GM12891 (cell line): ENCODE data around the gene SLC16A3.

Experiments used
- DNase-seq: peaks from one replicate; pipeline ENCODE4 v3.0.0; 2011; ENCODE audit warnings: low spot score; ENCODE audit not compliant: insufficient read length
- FAIRE-seq: peaks from 2 replicates; lab custom pipeline; 2011; peaks lifted over from hg19 to GRCh38; lab: Jason Lieb, UNC
- PAX5 ChIP-seq: IDR thresholded peaks from 2 replicates; pipeline ENCODE4 v1.6.1; 2011; ENCODE audit warnings: low read length, moderate library complexity, mild to moderate bottlenecking; ENCODE audit not compliant: insufficient read depth, severe bottlenecking
- POLR2A ChIP-seq: IDR thresholded peaks from 2 replicates; pipeline ENCODE4 v1.6.1; 2011; ENCODE audit warnings: low read depth, low read length, control low read depth
- POLR2AphosphoS5 ChIP-seq: IDR thresholded peaks from 2 replicates; pipeline ENCODE4 v1.6.1; 2011; ENCODE audit warnings: low read depth, low read length, control low read depth
- POU2F2 ChIP-seq: IDR thresholded peaks from 2 replicates; pipeline ENCODE4 v1.6.1; 2011; ENCODE audit warnings: low read depth, mild to moderate bottlenecking, control low read depth, low read length, moderate library complexity
- SPI1 ChIP-seq: IDR thresholded peaks from 2 replicates; pipeline ENCODE4 v1.6.1; 2011; ENCODE audit warnings: low read depth, low read length, control low read depth
- TAF1 ChIP-seq: IDR thresholded peaks from 2 replicates; pipeline ENCODE4 v1.6.1; 2011; ENCODE audit warnings: low read depth, low read length, control low read depth

SLC16A3 gene

GRCh38 chr17:82275326-82275725 is 46.5 kb downstream of the SLC16A3 start:
- FAIRE-seq (no peak), DNase-seq (no peak)
- no peak for TF ChIP-seq POLR2A
- TF ChIP-seq SPI1, result no peak

GRCh38 chr17:82276938-82277337 is 48.1 kb downstream of the SLC16A3 start:
- FAIRE-seq (no peak), DNase-seq (no peak)
- no peak for TF ChIP-seq POLR2A
- TF ChIP-seq TAF1, result no peak
- no peak for TF ChIP-seq SPI1
- no peak for TF ChIP-seq PAX5
- no peak for TF ChIP-seq POLR2AphosphoS5
- no peak for TF ChIP-seq POU2F2

GRCh38 chr17:82277851-82278250 is 49.0 kb downstream of the SLC16A3 start:
- no peak for TF ChIP-seq POU2F2
- TF ChIP-seq PAX5, result no peak
- TF ChIP-seq SPI1, result no peak
- TF ChIP-seq POLR2AphosphoS5, result no peak
- TF ChIP-seq TAF1, result no peak
- no peak for TF ChIP-seq POLR2A
- FAIRE-seq (no peak), DNase-seq (no peak)

- no peak for DNase-seq
- peak; percentile 57 for FAIRE-seq
- no peak for TF ChIP-seq PAX5
- no peak for TF ChIP-seq POLR2AphosphoS5
- no peak for TF ChIP-seq SPI1
- TF ChIP-seq POU2F2, result no peak
Observed at GRCh38 chr17:82278308-82278707, 49.5 kb downstream of the SLC16A3 start.

- TF ChIP-seq POLR2A (no peak), POU2F2 (no peak), SPI1 (no peak), POLR2AphosphoS5 (no peak)
- FAIRE-seq (no peak), DNase-seq (no peak)
Observed at GRCh38 chr17:82278786-82279391, 50.0 kb downstream of the SLC16A3 start.

GRCh38 chr17:82280537-82280936 is 51.7 kb downstream of the SLC16A3 start:
- TF ChIP-seq POLR2AphosphoS5 (no peak), PAX5 (no peak), POLR2A (no peak), SPI1 (no peak), POU2F2 (no peak), TAF1 (no peak)
- DNase-seq (no peak), FAIRE-seq (no peak)

- DNase-seq, result no peak
- FAIRE-seq, result no peak
- TF ChIP-seq SPI1, result no peak
Observed at GRCh38 chr17:82281076-82281475, 52.2 kb downstream of the SLC16A3 start.

- TF ChIP-seq POLR2A (no peak), TAF1 (no peak), SPI1 (no peak), PAX5 (no peak), POLR2AphosphoS5 (no peak), POU2F2 (no peak)
- FAIRE-seq, result peak; percentile 79
- DNase-seq, result no peak
Observed at GRCh38 chr17:82281502-82282238, 52.8 kb downstream of the SLC16A3 start.

GRCh38 chr17:82282239-82283207 is 53.7 kb downstream of the SLC16A3 start:
- no peak for TF ChIP-seq PAX5
- TF ChIP-seq SPI1, result no peak
- TF ChIP-seq POU2F2, result no peak
- TF ChIP-seq POLR2AphosphoS5, result no peak
- no peak for TF ChIP-seq TAF1
- no peak for TF ChIP-seq POLR2A
- no peak for DNase-seq
- FAIRE-seq, result no peak

- no peak for FAIRE-seq
Observed at GRCh38 chr17:82283208-82283749, 54.4 kb downstream of the SLC16A3 start.

More at GRCh38 chr17:82283208-82283749, 54.4 kb downstream of the SLC16A3 start:
- no peak for DNase-seq
- no peak for TF ChIP-seq SPI1
- no peak for TF ChIP-seq POU2F2
- no peak for TF ChIP-seq POLR2AphosphoS5
- TF ChIP-seq PAX5, result no peak
- TF ChIP-seq POLR2A, result no peak
- no peak for TF ChIP-seq TAF1
